ENCODE measurements around the gene PDIA5.

DNA sequence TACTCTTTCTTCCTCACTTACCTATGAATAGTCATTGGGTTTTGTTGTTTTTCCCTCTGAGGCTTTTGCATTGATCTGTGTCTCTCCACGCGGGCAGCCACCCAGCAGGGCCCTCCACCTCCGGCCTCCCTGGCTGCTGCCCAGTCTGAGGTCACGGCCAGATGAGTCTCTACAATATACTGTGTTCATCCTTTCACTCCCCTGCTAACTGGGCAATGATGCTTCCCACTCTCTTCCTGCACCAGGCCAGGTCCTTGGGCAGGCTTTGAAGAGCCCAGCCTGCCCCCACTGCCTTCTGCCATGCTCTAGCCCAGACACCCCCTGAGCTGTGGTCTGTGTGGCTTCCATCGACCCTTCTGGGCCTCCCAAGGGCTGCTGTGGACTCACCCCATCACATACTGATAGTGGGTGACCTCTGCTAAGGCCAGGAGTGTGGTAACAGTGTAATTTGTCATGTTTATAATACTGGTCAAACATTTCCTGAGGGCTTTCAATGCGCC, 18.0 kb downstream of the PDIA5 start:
- TF ChIP-seq, protein P1, sequence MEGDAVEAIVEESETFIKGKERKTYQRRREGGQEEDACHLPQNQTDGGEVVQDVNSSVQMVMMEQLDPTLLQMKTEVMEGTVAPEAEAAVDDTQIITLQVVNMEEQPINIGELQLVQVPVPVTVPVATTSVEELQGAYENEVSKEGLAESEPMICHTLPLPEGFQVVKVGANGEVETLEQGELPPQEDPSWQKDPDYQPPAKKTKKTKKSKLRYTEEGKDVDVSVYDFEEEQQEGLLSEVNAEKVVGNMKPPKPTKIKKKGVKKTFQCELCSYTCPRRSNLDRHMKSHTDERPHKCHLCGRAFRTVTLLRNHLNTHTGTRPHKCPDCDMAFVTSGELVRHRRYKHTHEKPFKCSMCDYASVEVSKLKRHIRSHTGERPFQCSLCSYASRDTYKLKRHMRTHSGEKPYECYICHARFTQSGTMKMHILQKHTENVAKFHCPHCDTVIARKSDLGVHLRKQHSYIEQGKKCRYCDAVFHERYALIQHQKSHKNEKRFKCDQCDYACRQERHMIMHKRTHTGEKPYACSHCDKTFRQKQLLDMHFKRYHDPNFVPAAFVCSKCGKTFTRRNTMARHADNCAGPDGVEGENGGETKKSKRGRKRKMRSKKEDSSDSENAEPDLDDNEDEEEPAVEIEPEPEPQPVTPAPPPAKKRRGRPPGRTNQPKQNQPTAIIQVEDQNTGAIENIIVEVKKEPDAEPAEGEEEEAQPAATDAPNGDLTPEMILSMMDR (IDR thresholded peaks at IDR 0.05), result no peak
- TF ChIP-seq POLR2A (IDR thresholded peaks at IDR 0.05), result no peak
